SHP77 (cell line): Measurements from ENCODE around the gene RBBP9.
"Not testable (repeated sequence)": the region's sequence is repeated elsewhere in the genome, so short reads cannot be mapped to it uniquely, and the experiment has no call there.

Source experiments
- DNase-seq, 2 experiments: peaks; one replicate each; lab custom pipeline; 2025; lab: John Stamatoyannopoulos, UW

RBBP9 gene

DNA sequence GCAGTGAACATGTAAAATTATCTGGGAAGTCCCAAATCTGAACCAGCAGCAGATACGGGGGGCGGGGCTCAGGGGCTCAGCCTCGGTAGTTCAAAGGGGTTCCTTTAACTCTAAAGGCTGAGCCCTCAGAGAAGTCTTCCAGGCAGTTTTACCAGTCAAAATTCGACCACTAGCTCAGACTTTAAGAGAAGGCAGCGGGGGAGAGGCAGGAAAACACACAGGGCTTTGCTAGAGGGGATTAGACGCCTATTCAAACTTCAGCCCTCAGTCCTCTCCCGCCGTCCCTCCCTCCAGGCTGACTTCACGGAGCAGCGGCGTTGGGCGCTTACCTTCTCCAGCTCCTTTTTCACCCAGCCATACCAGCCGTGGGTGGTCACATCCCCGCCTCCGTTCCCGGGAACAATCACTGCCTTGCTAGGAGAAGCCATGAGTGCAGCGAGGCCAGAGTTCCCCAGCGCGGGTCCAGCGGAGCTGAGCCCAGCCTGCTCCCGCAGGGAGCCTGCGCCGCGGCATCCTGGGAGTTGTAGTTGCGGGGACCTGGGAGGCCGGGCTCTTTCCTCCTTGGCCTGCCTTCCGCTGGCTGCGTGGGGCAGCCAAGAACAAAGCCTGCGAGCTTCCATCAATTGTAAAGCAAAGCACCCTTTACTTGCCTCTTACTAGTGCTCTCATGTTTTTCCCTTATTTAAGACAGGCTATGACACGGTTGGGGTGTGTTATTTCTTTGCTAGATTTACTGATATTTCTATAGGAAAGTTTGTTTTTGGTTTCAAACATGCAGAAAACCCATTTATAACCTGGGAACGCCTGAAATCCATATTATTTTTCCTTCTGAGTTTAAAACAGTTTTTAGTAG lies at the start of gene RBBP9:
Gene RBBP9, minus strand, starts transcription at position 486 of the 853 bp plus-strand sequence. Its CDS starts 58 bp downstream, at position 428.
- DNase-seq = peak; percentile 89 to 94

DNA sequence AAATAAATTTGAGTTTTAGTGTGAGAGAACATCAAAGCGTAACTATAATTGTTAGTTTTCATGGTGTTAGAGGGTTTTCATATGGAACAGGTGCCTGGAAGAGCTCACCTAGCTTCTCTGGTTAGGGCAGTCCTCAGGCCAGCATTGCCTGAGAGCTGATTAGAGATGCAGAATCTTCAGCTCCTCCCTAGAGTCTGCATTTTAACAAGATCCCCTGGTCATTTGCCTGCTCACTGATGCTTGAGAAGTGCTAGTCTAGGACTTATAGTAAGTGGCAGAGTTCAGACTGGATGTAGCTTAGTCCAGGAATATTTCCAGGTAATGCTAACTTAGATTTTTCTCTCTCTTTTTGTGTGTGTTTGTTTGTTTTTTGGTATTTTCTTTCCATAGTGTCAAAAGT lies 48.5 kb upstream of the RBBP9 start:
- DNase-seq = no peak

DNA sequence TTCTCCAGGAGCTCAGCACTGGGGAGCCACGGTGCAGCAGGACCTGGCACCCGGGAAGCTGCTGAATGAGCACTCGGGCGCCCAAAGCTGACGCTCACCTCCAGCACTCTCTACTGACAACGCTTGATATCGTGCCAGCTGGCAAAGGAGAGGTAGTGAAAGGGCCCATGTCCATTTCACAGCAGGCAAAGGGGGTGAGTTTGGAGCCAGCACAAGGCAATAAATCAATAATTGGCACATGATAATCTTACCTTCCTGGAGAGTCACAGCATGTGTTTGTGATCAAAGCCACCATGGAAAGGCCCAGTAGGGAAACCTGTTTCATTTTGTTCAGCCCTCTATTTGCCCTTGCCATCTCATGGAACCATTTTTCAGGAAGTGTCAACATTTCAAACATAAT lies 46.9 kb upstream of the RBBP9 start:
- DNase-seq = no peak

DNA sequence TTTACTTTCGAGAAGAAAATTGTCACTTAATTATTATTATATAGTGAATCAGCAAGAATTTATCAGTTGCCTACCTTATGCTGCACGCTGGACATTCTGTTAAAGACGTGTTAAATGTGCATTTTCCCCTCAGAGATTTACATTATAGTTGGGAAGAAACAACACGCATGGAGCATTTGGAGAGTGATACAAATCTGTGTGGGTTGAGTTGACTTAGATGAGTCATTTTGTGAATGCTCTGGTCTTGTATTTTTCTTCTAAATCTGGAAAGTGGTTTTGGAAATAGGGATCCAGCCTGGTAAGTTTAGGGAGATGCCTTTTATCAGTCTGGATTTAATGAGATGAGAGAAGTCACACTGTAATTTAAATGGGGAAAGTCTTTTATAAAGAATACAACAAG lies 46.2 kb upstream of the RBBP9 start:
- no peak for DNase-seq

DNA sequence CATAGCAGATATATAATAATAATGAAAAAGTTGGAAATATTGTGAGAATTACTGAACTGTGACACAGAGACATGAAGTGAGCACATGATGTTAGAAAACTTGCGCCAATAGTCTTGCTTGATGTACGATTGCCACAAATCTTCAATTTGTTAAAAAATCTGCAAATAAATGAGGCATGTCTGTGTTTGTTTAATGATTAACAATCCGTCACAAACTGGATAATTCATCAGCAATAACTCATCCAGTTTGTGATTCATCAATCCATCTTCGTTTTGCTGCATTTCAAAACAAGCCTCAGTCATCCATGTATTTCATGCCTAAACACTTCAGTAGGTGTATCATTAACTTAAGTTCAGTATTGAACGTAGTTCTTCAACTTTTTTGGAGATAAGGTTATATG lies 44.7 kb upstream of the RBBP9 start:
- DNase-seq = no peak

DNA sequence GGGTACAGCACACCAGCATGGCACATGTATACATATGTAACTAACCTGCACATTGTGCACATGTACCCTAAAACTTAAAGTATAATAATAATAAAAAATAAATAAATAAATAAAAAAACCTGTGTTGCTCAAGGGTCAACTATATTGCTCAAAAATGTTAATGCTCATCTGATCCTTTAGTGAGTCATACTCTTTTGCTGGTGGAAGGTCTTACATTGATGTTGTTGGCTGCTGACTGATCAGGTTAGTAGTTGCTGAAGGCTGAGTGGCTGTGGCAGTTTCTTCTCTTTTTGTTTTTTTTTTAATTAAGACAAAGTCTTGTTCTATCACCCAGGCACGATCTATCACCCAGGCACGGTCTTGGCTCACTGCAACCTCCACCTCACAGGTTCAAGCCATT lies 40.6 kb upstream of the RBBP9 start:
- no peak for DNase-seq

DNA sequence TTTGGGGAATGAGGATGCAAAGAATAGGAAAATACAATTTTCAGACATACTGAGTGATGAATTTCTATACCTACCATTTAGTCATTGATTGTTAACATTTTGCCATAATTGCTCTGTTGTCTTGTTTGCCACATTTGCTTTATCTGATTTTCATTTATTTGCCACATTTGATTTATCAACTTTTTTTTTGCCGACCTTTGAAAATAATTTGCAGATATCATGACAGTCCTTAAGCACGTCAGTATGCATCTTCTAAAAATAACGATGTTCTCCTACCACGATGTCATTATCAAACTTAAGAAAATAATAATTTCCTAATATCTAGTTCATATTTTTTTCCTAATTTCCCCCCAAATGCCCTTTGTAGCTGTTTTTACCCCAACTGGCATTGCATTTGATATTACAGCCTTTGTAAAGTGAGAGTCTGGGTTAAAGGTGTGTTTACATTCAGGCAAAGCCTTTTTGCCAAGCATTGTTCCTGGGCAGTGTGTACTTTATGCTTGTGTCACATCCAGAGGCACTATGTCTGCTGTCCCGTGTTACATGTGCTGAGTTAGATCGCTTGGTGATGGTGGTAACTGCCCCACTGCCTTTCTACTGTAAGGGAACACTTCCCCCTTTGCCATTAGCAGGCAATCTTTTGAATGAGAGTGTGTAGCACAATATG lies 37.1 kb upstream of the RBBP9 start:
- no peak for DNase-seq

DNA sequence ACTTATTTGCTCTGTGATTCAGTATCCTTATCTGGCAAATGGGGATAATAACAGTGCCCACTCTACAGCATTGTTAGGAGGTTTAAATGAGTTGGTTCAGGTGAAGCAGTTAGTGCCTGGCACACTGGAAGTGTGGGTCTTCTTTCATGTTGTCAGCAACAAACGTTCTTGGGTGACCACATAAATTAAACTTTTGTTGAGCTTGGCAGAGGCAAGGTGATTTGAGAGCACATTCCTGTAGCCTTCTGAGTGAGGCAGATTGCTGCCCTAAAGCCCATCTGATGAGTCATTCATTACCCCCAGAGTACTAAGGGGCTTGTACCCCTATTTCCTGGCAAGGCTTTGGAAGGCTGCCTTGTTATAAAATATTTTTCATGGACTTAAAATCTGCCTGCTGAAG lies 36.5 kb upstream of the RBBP9 start:
- no peak for DNase-seq

DNA sequence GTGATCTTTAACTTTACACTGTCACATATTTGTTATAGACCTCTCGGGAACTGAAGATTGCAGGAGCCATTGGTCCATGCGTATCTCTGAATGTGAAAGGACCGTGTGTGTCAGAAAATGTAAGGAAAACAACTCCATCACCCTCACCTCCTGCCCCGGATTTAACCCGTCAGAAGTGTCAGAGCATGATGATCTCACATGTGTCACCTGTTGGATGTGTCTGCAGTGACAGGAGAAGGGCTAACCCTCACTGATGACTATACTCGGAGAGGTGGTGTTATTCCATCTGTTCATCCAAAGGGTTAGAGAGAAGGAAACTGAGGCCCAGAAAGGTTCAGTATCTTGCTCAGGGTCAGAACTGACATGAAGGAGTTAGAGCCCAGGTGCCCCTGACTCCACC lies 35.6 kb upstream of the RBBP9 start:
- no peak for DNase-seq

DNA sequence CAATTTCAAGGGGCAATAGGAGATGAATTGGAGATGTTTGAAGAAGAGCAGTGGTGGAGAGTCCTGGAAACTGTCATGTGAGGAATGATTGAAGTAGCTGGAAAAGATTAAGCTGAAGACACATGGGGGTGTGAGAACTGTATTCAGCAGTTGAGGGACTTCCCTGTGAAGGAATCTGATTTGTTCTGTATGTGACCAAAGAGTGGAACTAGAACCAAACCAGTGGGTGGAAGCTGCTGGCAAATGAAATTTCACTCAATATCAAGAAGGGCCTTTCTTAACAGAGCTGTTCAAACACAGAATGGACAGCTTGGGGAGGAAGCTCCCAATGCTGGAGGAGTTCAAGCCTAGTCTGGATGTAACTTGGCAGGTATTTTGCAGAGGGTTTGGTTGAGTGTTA lies 32.0 kb upstream of the RBBP9 start:
- DNase-seq = no peak

DNA sequence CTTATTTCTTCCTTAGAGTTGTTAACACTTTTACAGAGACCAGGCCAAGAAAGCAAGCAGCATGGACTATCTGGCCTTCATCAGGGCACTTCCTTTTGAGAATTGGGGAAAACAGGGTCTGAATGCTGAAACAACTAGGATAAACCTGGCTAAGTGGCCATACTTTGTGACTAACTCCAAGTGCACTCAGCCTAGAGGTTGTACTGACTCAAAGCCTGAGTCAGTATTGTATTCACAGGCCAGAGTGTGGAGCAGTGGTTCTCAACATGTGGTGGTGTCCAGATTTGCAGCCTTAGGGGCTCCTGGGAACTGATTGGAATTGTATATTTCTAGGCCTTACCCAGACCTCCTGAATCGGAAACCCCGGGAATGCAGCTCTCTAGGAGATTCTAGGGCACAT lies 30.8 kb upstream of the RBBP9 start:
- DNase-seq = no peak

DNA sequence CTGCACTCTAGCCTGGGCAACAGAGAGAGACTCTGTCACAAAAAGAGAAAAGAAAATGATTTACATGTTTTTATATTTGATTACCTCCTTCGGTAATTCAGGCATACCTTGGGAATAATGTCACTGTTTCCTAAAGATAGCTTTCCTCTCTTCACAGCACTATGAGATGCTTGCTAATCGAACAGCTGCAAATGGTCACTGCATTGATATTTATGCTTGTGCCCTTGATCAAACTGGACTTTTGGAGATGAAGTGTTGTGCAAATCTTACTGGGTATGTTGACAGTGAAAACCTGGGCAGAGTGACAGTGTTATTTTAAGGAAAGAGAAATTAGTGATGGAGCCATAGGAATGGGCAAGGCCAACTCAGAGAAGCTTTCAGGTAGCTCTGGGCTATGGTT lies 30.3 kb upstream of the RBBP9 start:
- DNase-seq = no peak

DNA sequence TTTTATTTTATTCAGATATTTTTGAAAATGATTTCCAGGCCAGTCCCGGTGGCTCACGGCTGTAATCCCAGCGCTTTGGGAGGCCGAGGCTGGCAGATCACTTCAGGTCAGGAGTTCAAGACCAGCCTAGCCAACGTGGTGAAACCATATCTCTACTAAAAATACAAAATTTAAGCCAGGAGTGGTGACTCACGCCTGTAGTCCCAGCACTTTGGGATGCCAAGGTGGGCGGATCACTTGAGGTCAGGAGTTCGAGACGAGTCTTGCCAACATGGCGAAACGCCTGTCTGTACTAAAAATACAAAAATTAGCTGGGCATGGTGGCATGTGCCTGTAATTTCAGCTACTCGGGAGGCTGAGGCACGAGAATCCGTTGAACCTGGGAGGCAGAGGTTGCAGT lies 29.7 kb upstream of the RBBP9 start:
- not testable (repeated sequence) for DNase-seq

DNA sequence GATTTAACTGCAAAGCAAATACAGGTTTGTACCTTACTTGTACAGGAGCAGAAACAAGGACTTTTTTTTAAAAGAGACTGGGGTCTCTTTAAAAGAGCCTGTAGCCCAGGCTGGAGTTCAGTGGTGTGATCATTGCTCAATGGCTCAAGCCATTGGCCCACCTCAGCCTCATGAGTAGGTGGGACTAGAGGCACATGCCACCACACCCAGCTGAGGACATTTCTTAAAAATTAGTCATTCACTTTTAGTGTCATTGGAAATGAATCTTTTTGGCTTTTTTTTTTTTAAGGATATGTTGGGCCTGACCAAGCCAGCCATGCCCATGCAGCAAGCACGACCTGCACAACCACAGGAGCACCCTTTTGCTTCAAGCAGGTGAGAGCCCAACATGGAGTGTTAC lies 27.6 kb upstream of the RBBP9 start:
- no peak for DNase-seq

DNA sequence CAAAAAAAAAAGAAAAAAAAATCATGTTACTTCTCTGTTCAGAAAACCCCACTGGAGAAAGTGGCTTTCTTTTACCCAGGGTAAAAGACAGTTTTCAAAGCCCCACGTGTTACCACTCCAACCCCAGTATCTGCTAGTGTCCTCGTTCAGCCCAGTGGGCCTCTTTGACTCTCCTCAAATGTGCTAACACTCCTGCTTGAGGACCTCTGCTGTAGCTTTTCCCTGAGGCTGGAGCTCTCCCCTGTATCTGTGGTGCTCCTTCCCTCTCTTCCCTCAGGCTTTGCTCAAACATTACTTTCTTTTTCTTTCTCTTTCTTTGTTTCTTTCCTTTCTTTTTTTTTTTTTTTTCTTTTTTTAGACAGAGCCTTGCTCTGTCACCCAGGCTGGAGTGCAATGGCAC lies 26.0 kb upstream of the RBBP9 start:
- DNase-seq = no peak

DNA sequence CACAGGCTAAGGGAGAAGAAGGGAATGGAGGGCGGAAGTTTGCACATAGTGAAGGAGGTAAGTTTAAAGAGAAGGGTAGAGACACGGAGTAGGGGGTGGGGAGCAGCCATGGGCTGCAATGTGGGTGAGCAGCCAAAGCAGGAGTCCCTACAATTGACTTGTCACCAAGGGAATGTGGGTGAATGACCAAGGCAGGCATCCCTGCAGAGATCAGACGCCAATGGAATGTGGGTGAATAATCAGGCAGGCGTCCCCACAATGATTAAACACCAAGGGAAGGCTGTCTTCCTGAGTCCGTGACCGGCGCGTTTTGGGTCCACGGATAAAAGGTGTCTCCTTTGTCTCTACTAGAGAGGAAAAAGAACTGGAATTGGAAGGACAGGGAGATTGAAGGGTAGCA lies 25.0 kb upstream of the RBBP9 start:
- DNase-seq = not testable (repeated sequence)

DNA sequence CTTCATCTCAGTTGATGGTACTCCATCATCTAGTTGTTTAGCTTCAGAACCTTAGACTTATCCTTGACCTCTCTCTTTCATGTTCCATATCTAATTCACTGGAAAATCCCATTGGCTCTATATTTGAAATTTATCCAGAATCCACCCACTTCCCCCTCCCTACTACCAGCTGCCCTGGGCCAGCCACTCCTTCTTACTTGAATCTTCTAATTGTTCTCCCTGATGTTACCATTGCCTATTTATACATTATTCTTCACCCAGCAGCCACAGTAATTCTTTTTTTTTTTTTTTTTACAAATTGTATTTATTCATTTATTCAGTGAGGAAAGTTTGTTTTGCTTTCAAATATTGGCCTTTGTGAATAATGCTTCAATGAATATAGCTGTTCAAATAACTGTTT lies 18.9 kb upstream of the RBBP9 start:
- DNase-seq = no peak

DNA sequence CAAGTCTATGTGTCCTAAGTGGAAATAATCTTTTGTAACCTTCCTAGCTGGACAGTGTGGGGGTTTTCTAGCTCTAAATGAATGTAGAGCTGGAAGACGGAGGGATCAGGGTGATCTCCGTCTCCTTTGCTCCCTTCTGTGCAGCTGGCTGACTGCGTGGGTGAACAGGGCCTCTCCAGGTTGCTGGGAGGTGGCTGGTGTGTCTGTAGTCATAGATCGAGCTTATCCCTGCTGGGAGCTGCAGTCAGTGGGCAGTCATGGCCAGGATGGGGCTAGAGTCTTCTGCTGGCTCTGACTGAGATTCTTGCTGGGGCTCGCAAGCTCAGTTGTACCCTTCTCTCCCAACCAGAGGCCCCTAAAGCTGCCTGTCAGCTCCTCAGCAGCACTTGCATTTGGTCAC lies 17.1 kb upstream of the RBBP9 start:
- DNase-seq = no peak

DNA sequence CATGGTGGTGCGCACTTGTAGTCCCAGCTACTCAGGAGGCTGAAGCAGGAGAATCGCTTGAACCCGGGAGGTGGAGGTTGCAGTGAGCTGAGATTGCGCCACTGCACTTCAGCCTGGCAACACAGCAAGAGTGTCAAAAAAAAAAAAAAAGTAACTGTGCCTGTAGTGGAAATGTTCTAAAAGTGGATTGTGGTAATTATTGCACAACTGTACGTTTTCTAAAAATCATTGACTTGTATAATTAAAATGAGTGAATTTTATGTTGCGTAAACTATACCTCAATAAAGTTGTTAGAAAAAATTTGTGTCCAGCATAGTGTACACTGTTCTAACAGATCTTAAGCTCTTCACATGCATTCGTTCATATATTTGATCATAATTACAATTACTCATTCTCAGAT lies 16.2 kb upstream of the RBBP9 start:
- DNase-seq = no peak

DNA sequence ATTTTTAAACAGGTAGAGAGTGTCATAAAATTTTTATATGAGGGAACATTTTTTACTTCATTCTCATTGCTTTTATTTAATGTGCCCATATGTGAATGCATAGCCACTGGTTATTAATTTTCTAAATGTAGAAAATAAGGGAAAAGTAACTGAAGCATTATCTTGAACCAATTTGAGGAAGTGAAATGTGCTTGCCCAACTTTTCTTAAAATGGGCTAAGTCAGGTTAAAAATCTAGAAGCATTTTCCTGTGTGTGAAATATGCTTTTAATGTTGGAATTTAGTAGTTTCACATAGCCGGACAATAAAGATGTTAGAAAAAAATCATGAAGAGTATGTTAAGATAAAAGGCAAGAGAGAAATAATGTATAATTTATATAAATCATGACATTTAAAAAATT lies 14.5 kb upstream of the RBBP9 start:
- DNase-seq = no peak

DNA sequence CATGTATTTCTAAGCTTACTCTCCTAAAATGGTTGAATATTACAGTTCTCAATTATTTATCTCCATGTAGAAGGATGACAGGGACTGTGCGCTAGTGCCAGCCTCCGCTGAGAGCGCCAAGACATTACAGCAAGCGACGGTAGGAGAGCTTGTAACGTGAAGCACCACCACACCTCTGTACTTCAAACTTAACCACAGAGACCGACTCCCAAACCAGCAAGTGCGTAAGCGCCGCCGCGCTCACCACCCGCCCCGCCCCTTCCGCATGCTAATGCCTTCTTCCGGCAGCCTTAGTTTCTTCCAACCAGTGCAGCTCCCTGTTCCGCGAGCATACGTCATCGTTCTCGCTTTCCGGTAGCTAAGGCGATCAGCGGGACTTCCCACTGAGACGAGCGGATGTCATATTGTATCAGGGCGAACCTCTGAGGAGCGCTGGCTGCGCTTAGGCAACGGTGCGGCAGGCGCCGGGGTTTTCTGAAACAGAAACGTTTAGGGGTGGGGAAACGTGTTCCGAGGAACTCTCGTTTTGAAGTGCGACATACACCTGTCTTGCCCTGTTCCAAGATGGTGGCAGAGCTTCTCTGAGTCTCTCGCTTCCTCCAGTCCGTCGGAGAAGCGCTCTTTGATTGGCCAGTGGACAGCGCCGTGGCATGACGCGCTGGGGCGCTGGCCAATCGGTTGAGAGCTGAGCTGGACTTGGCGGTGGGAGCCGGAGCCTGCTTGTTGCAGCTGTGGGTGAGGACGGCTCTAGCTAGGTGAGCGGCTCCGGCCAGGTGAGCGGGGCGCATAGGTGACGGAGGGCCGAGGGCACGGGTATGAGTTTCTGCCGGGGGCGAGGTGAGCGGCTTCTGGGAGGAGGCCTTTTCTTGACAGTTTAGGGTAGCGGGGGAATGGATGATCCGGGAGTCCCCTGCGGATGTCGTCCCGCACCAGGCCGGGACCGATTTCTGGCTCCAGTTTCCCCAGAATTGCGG lies 10.5 kb upstream of the RBBP9 start, which contains the start of gene SEC23B:
Gene SEC23B, plus strand, starts transcription at position 723 of the 974 bp plus-strand sequence. CDS start 2,896 bp downstream, outside the sequence.
- peak; percentile 99 for DNase-seq

DNA sequence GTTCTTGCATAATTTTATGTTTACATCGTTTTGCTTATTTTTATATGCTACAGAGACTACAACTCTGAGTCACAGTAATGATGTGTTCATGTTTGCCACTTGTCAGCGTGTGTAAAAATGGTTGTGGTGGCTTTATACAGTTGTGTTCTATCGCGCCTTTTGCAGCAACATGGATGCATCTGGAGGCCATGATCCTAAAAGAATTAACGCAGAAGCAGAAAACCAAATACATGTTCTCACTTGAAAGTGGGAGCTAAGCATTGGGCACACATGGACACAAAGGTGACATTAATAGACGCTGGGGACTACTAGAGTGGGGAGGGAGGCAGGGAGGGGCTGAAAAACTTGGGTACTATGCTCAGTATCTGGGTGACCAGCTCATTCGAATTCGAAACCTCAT lies 9.7 kb upstream of the RBBP9 start:
- DNase-seq = peak; percentile 58 to 62
